Panc1 (cell line): Measurements from ENCODE around the gene TYW1B.
"Not testable (repeated sequence)": the region's sequence is repeated elsewhere in the genome, so short reads cannot be mapped to it uniquely, and the experiment has no call there.

Experiments used
- CTCF ChIP-seq: fragments of 450-650 bp; IDR thresholded peaks from 2 replicates; pipeline ENCODE4 v1.5.1; 2017; ENCODE audit warnings: mild to moderate bottlenecking
- POLR2AphosphoS5 ChIP-seq: IDR thresholded peaks from 2 replicates; pipeline ENCODE4 v1.6.1; 2012; ENCODE audit warnings: mild to moderate bottlenecking, low read depth, low read length, moderate library complexity
- SIN3A ChIP-seq: IDR thresholded peaks from 2 replicates; pipeline ENCODE4 v1.6.1; 2012; ENCODE audit warnings: low read depth, mild to moderate bottlenecking, low read length, moderate library complexity, borderline replicate concordance; ENCODE audit not compliant: insufficient read depth
- TCF7L2 ChIP-seq: IDR thresholded peaks from 2 replicates; pipeline ENCODE4 v1.6.1; 2011; ENCODE audit warnings: mild to moderate bottlenecking, low read depth, low read length, inconsistent platforms
- TF ChIP-seq, protein P1 (sequence below), 2 experiments: IDR thresholded peaks; 2 replicates each; pipeline ENCODE4 v1.6.1; 2011 to 2012; ENCODE audit warnings: low read depth in 2 of 2, control low read depth in 1 of 2, low read length in 1 of 2, mild to moderate bottlenecking in 1 of 2, moderate library complexity in 1 of 2; ENCODE audit not compliant: insufficient read depth in 1 of 2

DNA sequence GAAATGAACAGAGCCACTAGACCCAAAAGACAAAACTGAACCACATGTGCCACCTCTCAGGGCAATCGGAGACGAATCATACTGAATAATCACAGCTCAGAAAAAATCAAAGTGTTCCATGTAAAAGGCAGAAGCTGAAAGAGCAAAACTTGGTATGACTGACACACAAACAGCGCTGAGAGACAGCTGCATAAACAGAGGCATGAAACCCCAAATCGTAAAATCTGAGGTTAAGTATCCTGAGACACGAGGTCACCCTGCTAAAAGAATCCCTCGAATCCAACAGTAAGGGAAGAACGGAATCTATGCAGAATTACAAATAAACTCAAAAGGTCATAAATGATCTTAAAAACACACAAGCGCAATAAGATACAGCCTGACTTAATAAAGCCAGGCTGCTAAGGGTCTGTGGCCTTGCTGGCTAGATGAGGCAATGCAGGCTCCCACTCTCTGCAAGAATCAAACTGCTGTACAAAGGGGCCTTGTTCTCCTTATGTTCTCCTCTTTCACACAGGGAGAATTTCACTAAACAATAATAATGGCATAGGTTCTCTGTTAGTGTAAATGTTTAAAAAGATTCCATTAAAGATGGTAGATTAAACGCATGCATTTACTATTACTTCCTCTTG lies 247.7 kb downstream of the TYW1B start:
- TF ChIP-seq CTCF, POLR2AphosphoS5, TCF7L2, SIN3A: not testable (repeated sequence)
- TF ChIP-seq, protein P1, sequence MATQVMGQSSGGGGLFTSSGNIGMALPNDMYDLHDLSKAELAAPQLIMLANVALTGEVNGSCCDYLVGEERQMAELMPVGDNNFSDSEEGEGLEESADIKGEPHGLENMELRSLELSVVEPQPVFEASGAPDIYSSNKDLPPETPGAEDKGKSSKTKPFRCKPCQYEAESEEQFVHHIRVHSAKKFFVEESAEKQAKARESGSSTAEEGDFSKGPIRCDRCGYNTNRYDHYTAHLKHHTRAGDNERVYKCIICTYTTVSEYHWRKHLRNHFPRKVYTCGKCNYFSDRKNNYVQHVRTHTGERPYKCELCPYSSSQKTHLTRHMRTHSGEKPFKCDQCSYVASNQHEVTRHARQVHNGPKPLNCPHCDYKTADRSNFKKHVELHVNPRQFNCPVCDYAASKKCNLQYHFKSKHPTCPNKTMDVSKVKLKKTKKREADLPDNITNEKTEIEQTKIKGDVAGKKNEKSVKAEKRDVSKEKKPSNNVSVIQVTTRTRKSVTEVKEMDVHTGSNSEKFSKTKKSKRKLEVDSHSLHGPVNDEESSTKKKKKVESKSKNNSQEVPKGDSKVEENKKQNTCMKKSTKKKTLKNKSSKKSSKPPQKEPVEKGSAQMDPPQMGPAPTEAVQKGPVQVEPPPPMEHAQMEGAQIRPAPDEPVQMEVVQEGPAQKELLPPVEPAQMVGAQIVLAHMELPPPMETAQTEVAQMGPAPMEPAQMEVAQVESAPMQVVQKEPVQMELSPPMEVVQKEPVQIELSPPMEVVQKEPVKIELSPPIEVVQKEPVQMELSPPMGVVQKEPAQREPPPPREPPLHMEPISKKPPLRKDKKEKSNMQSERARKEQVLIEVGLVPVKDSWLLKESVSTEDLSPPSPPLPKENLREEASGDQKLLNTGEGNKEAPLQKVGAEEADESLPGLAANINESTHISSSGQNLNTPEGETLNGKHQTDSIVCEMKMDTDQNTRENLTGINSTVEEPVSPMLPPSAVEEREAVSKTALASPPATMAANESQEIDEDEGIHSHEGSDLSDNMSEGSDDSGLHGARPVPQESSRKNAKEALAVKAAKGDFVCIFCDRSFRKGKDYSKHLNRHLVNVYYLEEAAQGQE (IDR thresholded peaks at IDR 0.05; ENCODE audit: insufficient read depth in 1 of 2, low read depth in 2 of 2, low read length in 1 of 2) = not testable (repeated sequence)
